ES-I3 (cell line): Measurements from ENCODE around the gene TCP11.

Experiments used
- H3K36me3 ChIP-seq: 2 replicates; pipeline ENCODE4 v1.6.1; 2013; ENCODE audit warnings: mild to moderate bottlenecking, low read length, control low read depth, moderate library complexity; ENCODE audit not compliant: insufficient read depth
- H3K4me1 ChIP-seq: 2 replicates; pipeline ENCODE4 v1.6.1; 2013; ENCODE audit warnings: mild to moderate bottlenecking, control low read depth, low read length; ENCODE audit not compliant: insufficient read depth
- H3K9ac ChIP-seq: 2 replicates; pipeline ENCODE4 v1.6.1; 2013; ENCODE audit warnings: low read depth, mild to moderate bottlenecking, low read length, moderate library complexity
- H3K9me3 ChIP-seq: 2 replicates; pipeline ENCODE4 v1.6.1; 2013; ENCODE audit warnings: mild to moderate bottlenecking, low read length, moderate library complexity; ENCODE audit not compliant: control insufficient read depth, insufficient read depth

TCP11 gene

DNA sequence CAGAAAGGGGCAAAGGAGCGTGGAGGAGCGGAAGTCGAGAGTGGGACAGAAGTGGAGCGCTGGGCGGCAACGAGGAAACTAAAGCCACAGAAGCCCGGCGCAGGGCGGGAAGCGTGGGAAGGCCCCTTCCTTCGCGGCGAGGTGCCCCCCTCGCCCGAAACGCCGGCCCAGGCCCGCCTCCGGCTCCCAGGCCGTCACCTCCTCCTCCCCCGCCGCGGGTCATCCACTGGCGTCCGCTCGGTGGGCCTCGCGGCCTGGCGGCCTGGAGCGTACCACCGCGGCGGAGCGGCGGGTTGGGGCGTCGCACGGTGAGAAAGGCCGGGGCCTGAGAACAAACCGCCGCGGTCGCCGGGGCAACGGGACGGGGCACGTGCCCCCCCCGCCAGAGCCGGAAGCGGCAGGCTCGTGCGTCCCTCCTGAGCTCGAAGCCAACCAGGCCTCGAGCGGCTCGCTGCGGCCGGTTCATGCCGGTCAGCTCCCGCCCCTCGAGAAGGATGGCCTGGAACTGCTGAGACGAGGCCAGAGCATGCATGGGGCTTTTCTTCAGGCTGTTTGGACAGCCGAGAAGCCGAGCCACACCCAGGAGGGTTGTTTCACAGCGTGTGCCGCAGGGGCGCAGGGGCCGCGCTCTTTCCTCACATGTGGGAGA, at the start of gene TCP11:
Gene TCP11, minus strand, starts transcription at position 333 of the 649 bp plus-strand sequence. CDS start 469 bp downstream, outside the sequence.
- Histone ChIP-seq H3K9me3 (no peaks in the 10 kb centered on the region), H3K36me3 (no peaks in the 10 kb centered on the region), H3K4me1 (peaks cover 3% of the 10 kb centered on the region; the same call in 1 of the 2 replicates), H3K9ac (no peak within 1 kb of the TSS; the same call in 1 of the 2 replicates)

DNA sequence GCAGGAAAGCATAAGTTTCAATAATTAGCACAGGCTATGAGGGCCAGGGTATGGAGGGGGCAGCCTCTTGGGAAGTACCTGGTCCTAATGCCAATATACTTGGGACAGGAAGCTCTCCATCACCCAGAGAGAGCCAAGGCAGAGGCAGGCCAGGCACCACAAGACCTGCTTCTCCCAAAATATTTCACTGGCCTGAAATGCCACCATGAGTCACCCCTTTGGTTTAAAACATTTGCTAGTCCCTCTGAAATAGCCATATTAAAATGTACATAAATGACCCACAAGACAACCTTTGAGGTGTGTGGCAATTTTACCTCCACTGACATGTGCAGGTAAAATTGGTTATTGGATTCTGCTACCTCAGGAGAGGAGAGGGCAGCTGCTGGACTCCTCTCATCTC, 49.2 kb upstream of the TCP11 start:
- no peaks in the 10 kb centered on the region for H3K9me3 ChIP-seq
- H3K9ac ChIP-seq = no peak overlapping the region
- H3K36me3 ChIP-seq = no peaks in the 10 kb centered on the region

GRCh38 chr6:35188886-35189285, 47.7 kb upstream of the TCP11 start:
- no peak overlapping the region for H3K9ac ChIP-seq
- peaks cover 12% of the 10 kb centered on the region for H3K4me1 ChIP-seq
- no peaks in the 10 kb centered on the region for H3K9me3 ChIP-seq
- no peaks in the 10 kb centered on the region for H3K36me3 ChIP-seq

More for the DNA sequence above, 49.2 kb upstream of the TCP11 start:
- H3K4me1 ChIP-seq = peaks cover 12% of the 10 kb centered on the region

- no peaks in the 10 kb centered on the region for H3K9me3 ChIP-seq
- H3K36me3 ChIP-seq = no peaks in the 10 kb centered on the region
- peaks cover 5% of the 10 kb centered on the region; the same call in 1 of the 2 replicates for H3K4me1 ChIP-seq
- no peak overlapping the region for H3K9ac ChIP-seq
These were observed 45.4 kb upstream of the TCP11 start for GRCh38 chr6:35186571-35186970.

DNA sequence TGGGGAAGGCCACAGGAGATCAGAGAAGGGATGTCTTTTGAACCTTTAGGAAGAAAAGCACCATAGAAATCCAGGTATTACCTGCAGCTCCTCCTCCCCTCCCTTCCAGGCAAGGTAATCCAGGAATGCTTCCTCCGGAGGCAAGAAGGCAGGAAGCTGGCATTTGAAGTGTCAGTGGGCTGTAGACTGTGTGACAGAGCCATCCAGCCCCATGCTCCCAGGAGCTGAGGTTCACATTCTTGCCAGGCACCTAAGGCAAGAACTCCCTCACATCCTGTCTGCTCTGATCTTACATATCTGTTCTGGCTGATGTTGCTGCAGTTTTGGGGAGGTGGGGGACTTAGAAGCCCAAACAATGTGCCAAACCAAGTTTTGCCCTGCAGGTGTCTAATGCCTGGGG, 44.8 kb upstream of the TCP11 start:
- H3K9me3 ChIP-seq = no peaks in the 10 kb centered on the region
- H3K9ac ChIP-seq = no peak overlapping the region
- H3K36me3 ChIP-seq = no peaks in the 10 kb centered on the region
- H3K4me1 ChIP-seq = peaks cover 6% of the 10 kb centered on the region; the same call in 1 of the 2 replicates

- H3K9me3 ChIP-seq = no peaks in the 10 kb centered on the region
- no peak overlapping the region for H3K9ac ChIP-seq
- H3K4me1 ChIP-seq = peaks cover 6% of the 10 kb centered on the region; the same call in 1 of the 2 replicates
- H3K36me3 ChIP-seq = no peaks in the 10 kb centered on the region
These were observed 44.2 kb upstream of the TCP11 start for GRCh38 chr6:35185302-35185681.

- H3K36me3 ChIP-seq = no peaks in the 10 kb centered on the region
- no peak overlapping the region for H3K9ac ChIP-seq
- no peaks in the 10 kb centered on the region for H3K9me3 ChIP-seq
- H3K4me1 ChIP-seq = peaks cover 6% of the 10 kb centered on the region; the same call in 1 of the 2 replicates
These were observed 43.6 kb upstream of the TCP11 start for GRCh38 chr6:35184580-35185301.

- no peaks in the 10 kb centered on the region for H3K36me3 ChIP-seq
- H3K9me3 ChIP-seq = no peaks in the 10 kb centered on the region
- H3K9ac ChIP-seq = no peak overlapping the region
- H3K4me1 ChIP-seq = peaks cover 6% of the 10 kb centered on the region; the same call in 1 of the 2 replicates
These were observed 42.8 kb upstream of the TCP11 start for GRCh38 chr6:35183935-35184334.

DNA sequence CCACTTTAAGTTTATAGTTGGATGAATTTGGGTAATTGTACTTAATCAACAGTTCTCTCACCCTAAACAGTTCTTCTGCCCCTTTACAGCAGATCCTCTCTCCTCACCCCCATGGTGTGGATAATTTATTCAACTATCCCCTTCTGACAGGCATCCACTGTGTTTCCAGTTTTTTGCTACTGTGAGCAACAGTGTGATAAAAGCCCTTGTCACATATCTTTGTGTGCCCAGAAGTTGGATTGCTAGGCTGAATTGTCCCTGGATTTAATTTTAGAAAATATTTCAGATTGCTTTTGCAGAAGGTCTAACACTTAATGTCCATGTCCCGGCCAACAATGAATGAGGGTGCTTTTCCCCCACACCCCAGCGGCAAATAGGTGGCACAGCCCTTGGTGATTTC, 42.1 kb upstream of the TCP11 start:
- Histone ChIP-seq H3K9ac (no peak overlapping the region), H3K9me3 (no peaks in the 10 kb centered on the region), H3K36me3 (no peaks in the 10 kb centered on the region), H3K4me1 (peaks cover 6% of the 10 kb centered on the region; the same call in 1 of the 2 replicates)

DNA sequence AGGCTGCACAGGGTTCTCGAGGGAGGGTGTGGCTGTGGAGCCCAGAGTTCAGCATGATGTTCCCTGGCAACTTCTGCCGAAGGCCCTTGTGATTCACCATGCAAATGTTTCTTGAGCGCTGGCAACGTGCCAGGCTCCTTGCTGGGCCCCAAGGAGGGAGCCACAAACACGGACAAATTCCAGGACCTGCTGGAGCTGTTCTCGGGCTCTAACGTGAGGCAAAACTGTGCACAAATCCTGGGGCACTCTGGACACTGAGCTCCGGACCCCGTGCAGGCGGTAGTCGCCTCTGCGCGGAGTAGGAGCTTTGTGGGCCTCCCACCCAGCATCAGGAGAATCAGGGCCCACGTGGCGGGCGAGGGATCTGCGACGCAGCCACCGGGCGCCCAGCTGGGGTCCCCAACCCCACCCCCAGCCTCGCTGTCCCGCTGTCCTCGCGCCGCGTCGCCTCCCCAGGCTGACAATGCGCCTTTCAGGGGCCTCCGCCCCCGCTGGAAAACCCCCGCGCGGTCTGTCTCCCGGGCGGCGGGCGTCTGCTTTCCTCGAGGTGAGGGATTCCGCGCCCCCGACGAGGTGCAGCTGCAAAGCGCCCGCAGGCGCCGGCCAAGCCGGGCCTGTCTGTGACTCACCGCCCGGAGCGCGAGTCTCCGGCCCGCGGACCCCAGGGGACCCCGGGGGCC, 40.9 kb upstream of the TCP11 start:
- Histone ChIP-seq H3K36me3 (no peaks in the 10 kb centered on the region), H3K9me3 (no peaks in the 10 kb centered on the region), H3K4me1 (peaks cover 6% of the 10 kb centered on the region; the same call in 1 of the 2 replicates), H3K9ac (no peak overlapping the region; the same call in 1 of the 2 replicates)

DNA sequence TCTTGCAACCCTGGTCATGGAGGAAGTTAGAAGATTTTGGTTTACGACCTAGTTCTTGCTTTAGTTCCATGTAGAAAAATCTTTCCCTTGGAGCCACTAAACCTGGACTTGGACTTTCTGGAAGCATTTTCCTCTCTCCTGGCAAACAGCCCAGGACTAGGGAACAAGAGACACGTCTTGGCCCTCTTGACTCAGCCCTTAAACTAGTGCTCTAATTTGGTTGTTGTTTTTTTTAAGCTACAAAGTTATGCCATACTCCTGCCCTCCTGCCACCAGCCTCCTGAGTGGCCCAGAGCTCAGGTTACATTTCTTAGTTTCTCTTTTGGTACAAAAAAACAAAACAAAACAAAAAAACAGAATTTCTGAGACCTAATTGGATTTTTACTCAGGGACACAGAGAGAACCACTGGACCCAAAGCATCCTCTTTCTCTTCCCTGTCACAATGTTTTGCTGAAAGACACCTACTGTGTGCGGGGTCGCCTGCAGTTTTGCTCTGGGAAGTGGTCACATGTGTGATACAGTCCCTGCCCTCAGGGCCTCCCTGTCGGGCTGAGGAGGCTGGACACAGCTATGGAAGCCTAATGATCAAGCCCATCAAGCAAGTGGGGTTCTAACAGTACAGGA, 40.3 kb upstream of the TCP11 start:
- Histone ChIP-seq H3K4me1 (peaks cover 6% of the 10 kb centered on the region; the same call in 1 of the 2 replicates), H3K9me3 (no peaks in the 10 kb centered on the region), H3K36me3 (no peaks in the 10 kb centered on the region), H3K9ac (no peak overlapping the region)

DNA sequence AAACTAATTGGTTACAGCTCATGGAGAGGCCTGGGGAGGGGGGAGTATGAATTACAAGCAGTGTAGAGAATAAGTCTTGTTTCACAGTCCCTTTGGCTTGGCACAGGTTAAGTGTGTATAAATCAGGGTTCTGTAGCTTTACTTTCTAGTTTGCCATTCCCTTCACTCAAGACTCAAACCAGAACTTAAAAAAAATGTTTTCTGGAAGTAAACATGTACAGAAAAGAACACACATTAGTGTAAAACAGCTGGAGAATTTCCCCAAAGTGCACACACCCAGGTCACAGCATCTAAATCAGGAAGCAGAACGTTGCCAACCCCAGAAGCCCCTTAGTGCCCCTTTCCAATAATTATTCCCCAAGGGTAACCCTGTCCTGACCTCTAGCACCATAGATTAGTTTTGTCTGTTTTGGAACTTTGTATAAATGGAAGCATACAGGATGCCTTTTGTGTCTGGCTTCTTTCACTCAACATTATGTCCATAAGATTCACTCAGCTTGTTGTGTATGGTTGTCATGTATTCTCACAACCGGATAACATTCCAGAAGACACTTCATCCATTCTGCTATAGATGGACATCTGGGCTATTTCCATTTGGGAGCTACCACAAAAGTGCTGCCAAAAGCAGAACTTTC, 38.9 kb upstream of the TCP11 start:
- Histone ChIP-seq H3K9ac (no peak overlapping the region), H3K4me1 (peaks cover 4% of the 10 kb centered on the region; the same call in 1 of the 2 replicates), H3K36me3 (no peaks in the 10 kb centered on the region), H3K9me3 (no peaks in the 10 kb centered on the region)

DNA sequence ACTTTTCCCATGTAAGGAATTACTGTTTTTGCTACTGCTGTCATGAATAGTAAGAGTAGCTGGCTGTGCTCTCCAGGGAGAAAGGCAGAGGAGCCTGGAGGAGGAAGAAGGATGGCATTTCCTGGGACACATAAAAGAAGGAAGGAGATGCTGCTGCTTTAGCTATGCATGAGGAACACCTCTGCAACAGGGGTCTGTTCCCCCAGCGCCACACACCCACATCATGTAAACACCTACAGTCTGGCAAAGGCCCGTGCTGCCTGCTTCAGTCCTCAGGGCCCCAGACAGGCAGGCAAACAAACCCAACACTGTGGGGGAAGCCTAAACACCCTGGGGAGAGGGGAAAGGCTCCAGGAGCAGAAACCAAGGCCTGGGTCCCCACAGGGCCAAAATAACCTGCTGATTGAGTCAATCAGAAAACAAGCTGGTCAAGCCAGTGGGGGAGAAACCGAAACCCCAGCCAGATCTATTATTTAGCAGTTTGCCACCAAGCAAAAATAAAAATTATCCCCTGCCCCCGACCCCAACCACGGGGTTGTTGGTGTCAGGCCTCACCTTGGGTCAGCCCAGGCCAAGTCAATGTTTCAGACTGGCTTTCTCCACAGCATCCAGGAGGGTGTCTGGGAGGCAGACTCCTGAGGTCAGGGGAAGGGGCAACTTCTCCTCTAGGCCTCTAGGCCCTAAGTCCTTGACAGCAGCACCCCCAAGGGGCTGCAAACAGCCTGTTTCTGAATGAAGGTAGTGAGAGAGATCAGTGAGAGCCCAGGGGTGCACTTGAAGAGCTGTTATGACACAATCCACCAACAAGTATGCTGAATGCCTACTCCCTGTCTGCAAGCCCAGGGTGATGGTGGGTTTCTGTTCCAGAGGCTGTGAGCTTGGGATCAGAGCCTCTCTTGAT, 38.0 kb upstream of the TCP11 start:
- peaks cover 4% of the 10 kb centered on the region; the same call in 1 of the 2 replicates for H3K4me1 ChIP-seq
- H3K9me3 ChIP-seq = no peaks in the 10 kb centered on the region
- no peak overlapping the region for H3K9ac ChIP-seq
- no peaks in the 10 kb centered on the region for H3K36me3 ChIP-seq
